Stimulated activated CD4-positive, alpha-beta T cell treated with anti-CD3 and anti-CD28 coated beads, Interleukin-4, amount 100 ng/mL, for 48 hours (primary cell): ENCODE results near the gene RNF213.
"Not testable (repeated sequence)": the region's sequence is repeated elsewhere in the genome, so short reads cannot be mapped to it uniquely, and the experiment has no call there.

Experiments used
- DNase-seq, 2 donors: peaks; one replicate each; pipeline ENCODE4 v3.0.0-alpha.2; 2020; ENCODE audit warnings: low read depth in 2 of 2

The RNF213 gene

GRCh38 chr17:80318166-80318565, 57.5 kb downstream of the RNF213 start:
- DNase-seq: no peak

GRCh38 chr17:80319262-80319998, 58.8 kb downstream of the RNF213 start:
- no peak for DNase-seq

DNA sequence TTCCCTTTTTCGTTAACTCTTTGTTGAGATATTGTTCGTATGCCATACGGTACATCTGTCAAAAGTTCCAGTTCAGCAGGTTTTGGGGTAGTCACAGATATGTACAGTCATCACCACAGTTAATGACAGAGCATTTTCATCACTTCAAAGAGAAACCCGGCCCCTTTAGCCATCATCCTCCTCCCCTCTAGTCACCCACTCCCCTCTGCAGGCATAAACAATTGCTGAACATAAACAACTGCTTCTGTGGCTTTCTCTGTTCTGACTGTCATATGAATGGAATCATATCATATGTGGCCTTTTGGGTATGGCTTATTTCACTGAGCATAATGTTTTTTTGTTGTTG, 59.3 kb downstream of the RNF213 start:
- DNase-seq: no peak

DNA sequence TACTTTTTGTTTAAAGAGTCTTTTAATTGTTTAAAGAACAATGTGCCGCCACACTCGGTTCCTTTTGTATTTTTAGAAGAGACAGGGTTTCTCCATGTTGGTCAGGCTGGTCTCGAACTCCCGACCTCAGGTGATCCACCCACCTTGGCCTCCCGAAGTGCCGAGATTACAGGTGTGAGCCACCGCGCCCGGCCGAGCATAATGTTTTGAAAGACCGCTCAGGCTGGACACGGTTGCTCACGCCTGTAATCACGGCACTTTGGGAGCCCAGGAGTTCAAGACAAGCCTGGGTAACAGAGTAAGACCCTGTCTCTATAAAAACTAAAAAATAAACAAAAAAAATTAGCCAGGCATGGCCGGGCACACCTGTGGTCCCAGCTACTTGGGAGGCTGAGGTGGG, 59.8 kb downstream of the RNF213 start:
- DNase-seq: no peak

DNA sequence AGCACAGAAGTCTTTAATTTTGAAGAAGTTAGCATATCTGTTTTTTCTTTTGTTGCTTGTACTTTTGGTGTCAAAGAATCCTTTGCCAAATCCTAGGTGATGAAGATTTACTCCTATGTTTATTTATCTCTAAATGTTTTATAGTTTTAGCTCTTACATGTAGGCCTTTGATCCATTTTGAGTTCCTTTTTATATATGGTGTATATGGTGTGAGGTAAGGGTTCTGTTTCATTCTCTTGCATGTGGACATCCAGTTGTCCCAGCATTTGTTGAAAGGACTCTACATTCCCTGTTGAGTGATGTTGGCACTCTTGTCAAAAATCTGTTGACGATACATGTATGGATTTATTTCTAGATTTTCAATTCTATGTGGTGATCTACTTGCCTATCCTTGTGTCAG, 62.2 kb downstream of the RNF213 start:
- no peak for DNase-seq

GRCh38 chr17:80323982-80324381, 63.3 kb downstream of the RNF213 start:
- no peak for DNase-seq

- DNase-seq: no peak
Observed at GRCh38 chr17:80327518-80327917, 66.9 kb downstream of the RNF213 start.

DNA sequence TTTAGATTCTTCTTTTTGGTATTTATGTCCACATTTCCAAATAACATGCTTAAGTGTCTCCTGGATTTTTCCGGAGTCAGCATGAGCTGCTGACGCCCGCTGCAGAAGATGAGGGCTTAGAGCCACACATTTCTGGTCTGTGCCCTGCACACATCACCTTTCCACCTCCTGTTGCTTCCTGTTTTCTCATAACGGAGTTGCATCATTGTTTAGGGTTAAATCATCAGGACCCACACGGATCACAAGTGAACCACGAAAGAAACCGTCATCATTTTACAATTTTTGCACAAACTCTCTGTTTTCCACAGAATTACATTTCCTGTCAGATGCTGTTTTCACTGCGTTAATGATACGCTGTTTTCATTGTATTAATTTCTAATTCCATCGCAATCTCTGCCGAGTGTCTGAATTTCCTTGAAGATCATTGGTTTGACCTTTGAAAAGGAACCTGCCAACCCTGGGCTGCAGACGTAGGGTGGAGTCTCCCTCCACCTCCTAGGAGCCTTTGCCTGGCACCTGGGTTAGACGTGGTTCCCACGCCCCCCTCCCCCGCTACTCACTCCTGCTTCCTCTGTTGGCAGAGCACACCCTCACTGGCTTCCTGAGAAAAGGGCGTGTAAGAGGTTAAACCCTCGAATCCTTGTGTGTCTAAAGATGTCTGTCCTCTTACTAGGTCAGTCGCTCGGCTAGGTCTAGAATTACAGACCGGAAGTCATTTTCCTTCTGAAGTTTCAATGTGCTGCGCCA, 68.2 kb downstream of the RNF213 start:
- no peak for DNase-seq

- not testable (repeated sequence) for DNase-seq
Observed at GRCh38 chr17:80329421-80329820, 68.8 kb downstream of the RNF213 start.

DNA sequence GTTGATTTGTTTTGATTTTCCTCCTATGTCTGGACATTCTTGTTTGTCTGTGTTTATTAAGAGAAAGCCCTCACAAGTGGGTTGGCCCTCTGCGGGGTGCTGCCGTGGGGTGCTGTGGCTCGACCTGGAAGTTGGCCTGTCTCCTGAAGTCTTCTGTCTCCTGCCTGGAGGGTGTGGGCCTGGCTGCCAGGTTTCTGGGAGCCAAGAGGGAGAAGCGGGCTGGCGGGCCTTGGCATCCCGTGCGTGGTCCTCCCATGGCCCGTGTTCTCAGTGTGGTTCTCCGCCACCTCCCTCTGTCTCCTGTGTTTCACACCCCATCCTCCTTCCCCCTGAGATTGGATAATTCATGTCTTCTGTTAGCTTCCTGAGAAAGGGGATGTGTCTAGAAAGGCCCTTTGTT, 69.6 kb downstream of the RNF213 start:
- DNase-seq: no peak

- DNase-seq: not testable (repeated sequence)
Observed at GRCh38 chr17:80330938-80331337, 70.3 kb downstream of the RNF213 start.

DNA sequence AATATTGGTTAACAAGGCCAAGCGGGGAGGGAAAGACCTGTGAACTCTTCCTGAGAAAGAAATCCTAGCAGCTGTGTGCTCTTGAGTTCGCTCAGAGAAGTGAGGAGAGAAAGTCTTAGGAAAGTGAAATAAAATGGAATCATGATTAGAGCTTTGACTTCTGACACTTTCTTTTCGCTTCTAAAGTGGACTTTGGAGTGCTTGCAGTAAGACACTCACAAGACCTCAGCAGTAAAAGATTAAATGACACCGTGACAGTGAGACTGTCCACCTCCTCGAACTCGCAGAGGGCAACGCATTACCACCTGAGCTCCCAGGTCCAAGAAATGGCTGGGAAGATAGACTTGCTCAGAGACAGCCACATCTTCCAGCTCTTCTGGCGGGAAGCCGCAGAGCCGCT, 71.2 kb downstream of the RNF213 start:
- no peak for DNase-seq

GRCh38 chr17:80337195-80337895, 76.7 kb downstream of the RNF213 start:
- no peak for DNase-seq

- DNase-seq: no peak
Observed at GRCh38 chr17:80339118-80339517, 78.5 kb downstream of the RNF213 start.

DNA sequence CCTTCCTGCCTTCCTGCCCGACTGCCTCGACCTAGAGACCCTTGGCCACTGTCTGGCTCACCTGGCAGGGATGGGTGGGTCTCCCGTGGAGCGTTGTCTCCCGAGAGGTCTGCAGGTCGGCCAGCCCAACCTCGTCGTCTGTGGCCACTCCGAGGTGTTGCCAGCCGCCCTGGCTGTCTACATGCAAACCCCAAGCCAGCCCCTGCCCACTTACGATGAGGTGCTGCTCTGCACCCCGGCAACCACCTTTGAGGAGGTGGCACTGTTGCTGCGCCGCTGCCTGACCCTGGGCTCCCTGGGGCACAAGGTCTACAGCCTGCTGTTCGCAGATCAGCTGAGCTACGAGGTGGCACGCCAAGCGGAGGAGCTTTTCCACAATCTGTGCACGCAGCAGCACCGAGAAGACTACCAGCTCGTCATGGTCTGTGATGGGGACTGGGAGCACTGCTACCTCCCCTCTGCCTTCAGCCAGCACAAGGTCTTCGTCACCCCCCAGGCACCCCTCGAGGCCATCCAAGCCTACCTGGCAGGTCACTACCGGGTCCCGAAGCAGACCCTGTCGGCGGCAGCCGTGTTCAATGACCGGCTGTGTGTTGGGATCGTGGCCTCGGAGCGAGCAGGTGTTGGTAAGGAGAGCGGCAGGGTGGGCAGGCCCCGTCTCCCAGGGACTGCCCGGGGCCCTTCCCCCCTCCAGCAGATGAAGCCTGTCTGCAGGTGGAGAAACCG, 79.2 kb downstream of the RNF213 start:
- DNase-seq: no peak

DNA sequence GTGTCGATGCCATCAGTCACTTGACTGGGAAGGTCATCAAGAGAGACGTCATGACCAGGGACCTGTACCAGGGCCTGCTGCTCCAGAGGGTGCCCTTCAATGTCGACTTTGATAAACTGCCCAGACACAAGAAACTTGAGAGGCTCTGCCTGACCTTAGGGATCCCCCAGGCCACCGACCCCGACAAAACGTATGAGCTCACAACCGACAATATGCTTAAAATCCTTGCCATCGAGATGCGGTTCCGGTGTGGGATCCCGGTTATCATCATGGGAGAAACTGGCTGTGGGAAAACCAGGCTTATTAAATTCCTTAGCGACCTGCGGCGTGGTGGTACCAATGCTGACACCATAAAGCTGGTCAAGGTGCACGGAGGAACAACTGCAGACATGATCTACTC, 84.7 kb downstream of the RNF213 start:
- no peak for DNase-seq

DNA sequence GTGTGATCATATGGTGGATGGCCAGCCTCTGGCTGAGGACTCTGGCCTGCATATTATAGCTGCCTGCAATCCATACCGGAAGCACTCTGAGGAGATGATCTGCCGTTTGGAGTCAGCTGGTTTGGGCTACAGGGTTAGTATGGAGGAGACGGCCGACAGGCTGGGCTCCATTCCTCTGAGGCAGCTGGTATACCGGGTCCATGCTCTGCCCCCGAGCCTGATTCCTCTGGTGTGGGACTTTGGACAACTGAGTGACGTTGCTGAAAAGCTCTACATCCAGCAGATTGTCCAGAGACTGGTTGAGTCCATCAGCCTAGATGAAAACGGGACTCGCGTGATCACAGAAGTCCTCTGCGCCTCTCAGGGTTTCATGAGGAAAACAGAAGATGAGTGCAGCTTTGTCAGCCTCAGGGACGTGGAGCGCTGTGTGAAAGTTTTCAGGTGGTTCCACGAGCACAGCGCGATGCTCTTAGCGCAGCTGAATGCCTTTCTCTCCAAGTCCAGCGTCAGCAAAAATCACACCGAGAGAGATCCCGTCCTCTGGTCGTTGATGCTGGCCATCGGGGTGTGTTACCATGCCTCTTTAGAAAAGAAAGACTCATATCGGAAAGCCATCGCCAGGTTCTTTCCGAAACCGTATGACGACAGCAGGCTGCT, 85.3 kb downstream of the RNF213 start:
- DNase-seq: no peak

GRCh38 chr17:80346498-80347275, 86.0 kb downstream of the RNF213 start:
- DNase-seq: no peak

- DNase-seq: no peak
Observed at GRCh38 chr17:80347536-80347935, 86.9 kb downstream of the RNF213 start.

GRCh38 chr17:80347948-80348351, 87.3 kb downstream of the RNF213 start:
- DNase-seq: no peak
